ENCODE results near the gene SLC22A12.
"Not testable (repeated sequence)": the region's sequence is repeated elsewhere in the genome, so short reads cannot be mapped to it uniquely, and the experiment has no call there.

SLC22A12 gene

DNA sequence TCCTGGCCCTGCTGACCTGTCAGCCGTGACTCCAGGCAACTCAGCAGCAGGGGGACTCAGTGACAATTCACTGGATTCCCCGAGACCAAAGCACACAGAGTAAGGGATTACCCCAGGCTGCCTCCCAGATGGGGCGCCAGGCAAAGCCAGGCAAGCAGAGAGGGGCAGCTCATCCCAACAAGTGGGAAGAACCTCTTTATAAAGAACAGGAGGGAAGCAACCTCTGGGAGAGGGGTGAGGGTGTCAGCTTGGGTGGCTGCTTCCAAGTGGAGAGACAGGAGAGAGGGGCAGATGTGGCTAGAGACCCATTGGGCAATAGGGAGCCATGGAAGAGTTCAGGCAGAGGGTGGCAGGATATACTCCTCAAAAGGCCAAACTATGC, 1.2 kb downstream of the SLC22A12 start:
- H3K27ac ChIP-seq = no peak overlapping the region
- no peak for TF ChIP-seq CTCF (IDR thresholded peaks at IDR 0.05; ENCODE audit: low read depth, low read length)
- no peaks in the 10 kb centered on the region for H3K27me3 ChIP-seq (ENCODE audit: insufficient read depth, low read depth, severe bottlenecking)
- H3K4me3 ChIP-seq (ENCODE audit: low read depth, low read length) = no peak overlapping the region
- DNase-seq = no peak
- no peaks in the 10 kb centered on the region for H3K36me3 ChIP-seq
- no peaks in the 10 kb centered on the region for H3K9me3 ChIP-seq (ENCODE audit: severe bottlenecking)

GRCh38 chr11:64592656-64593055, 1.6 kb downstream of the SLC22A12 start:
- Histone ChIP-seq H3K27me3 (ENCODE audit: insufficient read depth, low read depth, severe bottlenecking) (no peaks in the 10 kb centered on the region), H3K9me3 (ENCODE audit: severe bottlenecking) (no peaks in the 10 kb centered on the region), H3K27ac (no peak overlapping the region), H3K4me3 (ENCODE audit: low read depth, low read length) (no peak overlapping the region), H3K36me3 (no peaks in the 10 kb centered on the region)
- DNase-seq = no peak
- no peak for TF ChIP-seq CTCF (IDR thresholded peaks at IDR 0.05; ENCODE audit: low read depth, low read length)

- TF ChIP-seq CTCF (IDR thresholded peaks at IDR 0.05; ENCODE audit: low read depth, low read length) = no peak
- H3K27me3 ChIP-seq (ENCODE audit: insufficient read depth, low read depth, severe bottlenecking) = no peaks in the 10 kb centered on the region
- DNase-seq = no peak
- no peak overlapping the region for H3K27ac ChIP-seq
- no peak overlapping the region for H3K4me3 ChIP-seq (ENCODE audit: low read depth, low read length)
- no peaks in the 10 kb centered on the region for H3K36me3 ChIP-seq
- no peaks in the 10 kb centered on the region for H3K9me3 ChIP-seq (ENCODE audit: severe bottlenecking)
Observed at GRCh38 chr11:64593156-64594105, 2.4 kb downstream of the SLC22A12 start.

DNA sequence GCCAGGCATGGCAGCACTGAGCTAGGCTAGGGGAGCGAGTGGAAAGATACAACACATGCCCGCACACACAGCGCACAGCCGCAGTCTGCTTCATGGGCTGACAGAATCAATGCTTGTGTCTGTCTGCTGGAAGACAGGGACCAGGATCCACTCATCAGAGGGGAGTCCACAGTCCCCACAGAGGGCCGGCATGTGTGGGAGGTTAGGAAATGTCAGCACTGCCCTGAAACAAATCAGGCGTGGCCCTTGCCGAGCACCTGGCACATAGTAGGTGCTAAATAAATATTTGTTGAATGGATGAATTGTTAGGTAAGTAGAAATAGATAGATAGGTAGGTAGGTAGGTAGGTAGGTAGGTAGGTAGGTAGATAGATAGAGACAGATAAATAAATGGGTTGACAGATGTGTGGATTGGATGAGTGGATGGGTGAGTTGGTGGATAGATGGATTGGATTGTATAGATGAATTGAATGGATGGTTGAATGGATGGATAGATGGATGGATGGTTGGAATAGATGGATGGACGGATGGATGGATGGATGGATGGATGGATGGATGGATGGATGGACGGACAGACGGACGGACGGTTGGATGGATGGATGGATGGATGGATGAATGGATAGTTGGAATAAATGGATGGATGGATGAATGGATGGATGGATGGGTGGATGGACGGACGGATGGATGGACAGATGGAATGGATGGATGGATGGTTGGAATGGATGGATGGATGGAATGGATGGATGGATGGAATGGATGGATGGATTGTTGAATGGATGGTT, 3.3 kb downstream of the SLC22A12 start:
- no peak for TF ChIP-seq CTCF (IDR thresholded peaks at IDR 0.05; ENCODE audit: low read depth, low read length)
- Histone ChIP-seq H3K4me3 (ENCODE audit: low read depth, low read length) (no peak overlapping the region), H3K27me3 (ENCODE audit: insufficient read depth, low read depth, severe bottlenecking) (no peaks in the 10 kb centered on the region), H3K9me3 (ENCODE audit: severe bottlenecking) (no peaks in the 10 kb centered on the region), H3K27ac (no peak overlapping the region), H3K36me3 (no peaks in the 10 kb centered on the region)
- no peak for DNase-seq

DNA sequence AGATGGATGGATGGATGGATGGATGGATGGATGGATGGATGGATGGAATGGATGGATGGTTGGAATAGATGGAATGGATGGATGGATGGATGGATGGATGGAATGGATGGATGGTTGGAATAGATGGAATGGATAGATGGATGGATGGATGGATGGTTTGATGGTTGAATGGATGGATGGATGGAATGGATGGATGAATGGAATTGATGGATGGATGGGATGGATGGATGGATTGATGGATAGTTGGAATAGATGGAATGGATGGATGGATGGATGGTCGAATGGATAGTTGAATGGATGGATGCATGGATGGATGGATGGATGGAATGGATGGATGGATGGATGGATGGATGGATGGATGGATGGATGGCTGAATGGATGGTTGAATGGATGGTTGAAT, 4.9 kb downstream of the SLC22A12 start:
- DNase-seq; H3K27me3 ChIP-seq (ENCODE audit: insufficient read depth, low read depth, severe bottlenecking); H3K27ac ChIP-seq; H3K36me3 ChIP-seq; H3K9me3 ChIP-seq (ENCODE audit: severe bottlenecking); H3K4me3 ChIP-seq (ENCODE audit: low read depth, low read length): not testable (repeated sequence)

DNA sequence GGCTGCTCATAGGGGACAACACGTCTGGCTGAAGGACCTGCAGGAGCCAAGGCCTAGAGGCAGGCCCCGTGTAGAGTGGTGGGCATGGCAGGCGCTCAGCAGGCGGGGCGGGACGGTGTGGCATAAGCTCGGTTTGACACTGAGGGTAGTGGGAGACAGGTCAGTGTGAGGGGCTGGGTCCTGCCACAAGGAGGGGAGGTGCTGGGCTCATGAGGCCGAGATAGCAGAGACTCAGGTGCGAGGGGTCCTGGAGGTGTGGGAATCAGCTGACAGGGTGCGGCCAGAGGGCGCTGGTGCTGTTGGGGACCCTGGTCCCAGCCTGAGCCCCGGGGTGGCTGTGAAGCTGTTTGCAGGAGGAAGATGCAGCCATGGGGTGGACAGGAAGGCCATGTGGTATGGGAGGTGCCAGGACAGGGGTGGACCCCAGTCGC, 6.7 kb downstream of the SLC22A12 start:
- Histone ChIP-seq H3K4me3 (ENCODE audit: low read depth, low read length) (no peak overlapping the region), H3K27me3 (ENCODE audit: insufficient read depth, low read depth, severe bottlenecking) (no peaks in the 10 kb centered on the region), H3K36me3 (no peaks in the 10 kb centered on the region), H3K27ac (no peak overlapping the region), H3K9me3 (ENCODE audit: severe bottlenecking) (no peaks in the 10 kb centered on the region)
- no peak for TF ChIP-seq CTCF (IDR thresholded peaks at IDR 0.05; ENCODE audit: low read depth, low read length)
- no peak for DNase-seq

Data from WERI-Rb-1 (cell line).